K562 (cell line): ENCODE results near the gene SF3A2. TPM values are rescaled to one million over a fixed set of nuclear protein-coding genes. Genes with fewer than 3 reads are reported as not detected.

Experiments used
- ATF4 ChIP-seq: fragments of 450-650 bp; formaldehyde crosslinking; IDR thresholded peaks from 2 replicates; pipeline ENCODE4 v1.4.0; 2022; ENCODE audit warnings: mild to moderate bottlenecking, moderate library complexity
- CEBPG ChIP-seq, 3 experiments: fragments of 200-800 bp in 1 of 3; sonication (Bioruptor generic) in 1 of 3; sonication (generic) in 1 of 3; formaldehyde crosslinking in 1 of 3; IDR thresholded peaks in 2 of 3; conservative IDR thresholded peaks in 1 of 3; 2 replicates each; pipeline versions ENCODE4 v1.6.1 to v1.8.0; 2016 to 2022; ENCODE audit warnings: missing compliant biosample characterization in 2 of 3, missing genetic modification characterization in 2 of 3, mild to moderate bottlenecking in 1 of 3, missing genetic modification reagents in 1 of 3
- MEIS2 ChIP-seq: fragments of 450-650 bp; IDR thresholded peaks from 2 replicates; pipeline ENCODE4 v1.6.1; 2014; ENCODE audit warnings: mild to moderate bottlenecking; ENCODE audit not compliant: partially characterized antibody
- RBM14 ChIP-seq: fragments of 200-400 bp; formaldehyde crosslinking; IDR thresholded peaks from 2 replicates; pipeline ENCODE4 v1.6.1; 2018; ENCODE audit warnings: low read depth, mild to moderate bottlenecking, low read length, moderate library complexity, borderline replicate concordance; ENCODE audit not compliant: insufficient read depth
- TGIF2 ChIP-seq: sonication (generic); formaldehyde crosslinking; IDR thresholded peaks from 2 replicates; pipeline ENCODE4 v1.8.1; 2022; ENCODE audit warnings: mild to moderate bottlenecking, missing genetic modification reagents, moderate library complexity
- UBTF ChIP-seq, 2 experiments: IDR thresholded peaks; 2 replicates each; pipeline ENCODE4 v1.6.1; 2012; ENCODE audit warnings: improper control_type of control experiment in 2 of 2, low read depth in 2 of 2, low read length in 2 of 2, borderline replicate concordance in 1 of 2
- ZNF318 ChIP-seq, 2 experiments: fragments of 450-650 bp; IDR thresholded peaks; 2 replicates each; pipeline ENCODE4 v1.6.1; 2016; ENCODE audit warnings: mild to moderate bottlenecking in 2 of 2, borderline replicate concordance in 1 of 2, low read depth in 1 of 2, moderate library complexity in 1 of 2
- ZNF512 ChIP-seq: IDR thresholded peaks from 2 replicates; pipeline ENCODE4 v1.6.1; 2016; ENCODE audit warnings: missing genetic modification characterization, missing compliant biosample characterization
- ZNF644 ChIP-seq: fragments of 200-800 bp; sonication (Bioruptor generic); IDR thresholded peaks from 2 replicates; pipeline ENCODE4 v1.6.1; 2016; ENCODE audit warnings: low read depth, missing genetic modification characterization, missing compliant biosample characterization
- ZNF766 ChIP-seq: fragments of 200-800 bp; sonication (Bioruptor generic); conservative IDR thresholded peaks from 2 replicates; pipeline ENCODE4 v1.6.1; 2016; ENCODE audit warnings: missing genetic modification characterization, missing compliant biosample characterization
- polyA plus RNA-seq, 8 experiments: library from polyadenylated mRNA; depleted of rRNA in 4 of 8; stranded (reverse) in 5 of 8; unstranded in 3 of 8; fragments of >200 nt; fragmentation: Nextera tagmentation in 2 of 8; fragmentation: Illumina TruSeq in 1 of 8; extraction: Ambion mirVana in 2 of 8; extraction: Trizol in 1 of 8; gene quantifications; 2 replicates each; pipeline versions ENCODE4 v1.2.1 to v1.2.3, GENCODE V29; 2011 to 2014; ENCODE audit warnings: inconsistent platforms in 1 of 8, missing spikeins in 1 of 8
- total RNA-seq, 7 experiments: library from RNA; depleted of rRNA in 6 of 7; stranded (reverse); fragments of >200 nt in 6 of 7; fragmentation: Illumina TruSeq in 2 of 7; extraction: Trizol in 2 of 7; gene quantifications; 2 replicates each; pipeline versions ENCODE4 v1.2.1 to v1.2.3, GENCODE V29; 2011 to 2021; ENCODE audit warnings: low replicate concordance in 1 of 7

SF3A2 gene
- total and polyA plus RNA-seq, 9 of the 15 experiments (the other 6 are each of a cell fraction or from before 2014, with no cell fraction given), result 0.17 to 194 (median 22.8) TPM

GRCh38 chr19:2239771-2240770, 3.4 kb downstream of the SF3A2 start (continued):
- TF ChIP-seq ZNF512 (tag) (0 out of 2 replicates have a peak, but pooled peaks have one; percentile 1), TGIF2 (CRISPR knock-in tag) (no peak), ZNF644 (tag) (no peak), ZNF766 (CRISPR knock-in tag) (no peak), ZNF318 (IDR thresholded peaks at IDR 0.05; ENCODE audit: borderline replicate concordance in 1 of 2, low read depth in 1 of 2) (no peak), CEBPG (CRISPR knock-in tag; IDR thresholded peaks at IDR 0.05) (no peak), CEBPG (tag; conservative IDR thresholded peaks at IDR 0.05 in 1 of 2, IDR thresholded peaks at IDR 0.05 in 1 of 2) (no peak), RBM14 (no peak), MEIS2 (peak; percentile 7), ATF4 (no peak), UBTF (IDR thresholded peaks at IDR 0.05; ENCODE audit: borderline replicate concordance in 1 of 2, low read depth in 2 of 2, low read length in 2 of 2) (0 out of 4 replicates have a peak, but pooled peaks of 1 of the 2 experiments have one; percentile 46)
